Lung (tissue), 12 donors: ENCODE data around the gene ARHGEF19. TPM values are rescaled to one million over a fixed set of nuclear protein-coding genes. Genes with fewer than 3 reads are reported as not detected.
"Not testable (repeated sequence)": the region's sequence is repeated elsewhere in the genome, so short reads cannot be mapped to it uniquely, and the experiment has no call there.

Experiments used
- ATAC-seq: fragments of 200-7000 bp; cut with Tn5 transposase; one replicate; pipeline ENCODE4 v1.9.1; 2020; ENCODE audit warnings: moderate number of reproducible peaks; ENCODE audit not compliant: insufficient read depth, low FRiP score
- DNase-seq, 3 donors: peaks; one replicate each; pipeline ENCODE4 v3.0.0-alpha.2; 2013 to 2017
- H3K27ac ChIP-seq, 2 donors: one replicate each; pipeline ENCODE4 v1.5.1; 2013; ENCODE audit warnings: mild to moderate bottlenecking in 2 of 2, moderate library complexity in 2 of 2, control low read depth in 1 of 2, inconsistent platforms in 1 of 2, low read depth in 1 of 2, low read length in 1 of 2
- H3K27me3 ChIP-seq, 3 donors: one replicate each; pipeline ENCODE4 v1.5.1; 2013; ENCODE audit warnings: low read length in 2 of 3; ENCODE audit not compliant: control insufficient read depth in 3 of 3, insufficient read depth in 3 of 3
- H3K36me3 ChIP-seq, 4 donors: one replicate each; pipeline ENCODE4 v1.5.1; 2013; ENCODE audit warnings: low read length in 4 of 4, mild to moderate bottlenecking in 1 of 4, moderate library complexity in 1 of 4; ENCODE audit not compliant: control insufficient read depth in 4 of 4, insufficient read depth in 4 of 4
- H3K4me1 ChIP-seq, 5 donors: one replicate each; pipeline ENCODE4 v1.5.1; 2013; ENCODE audit warnings: low read length in 5 of 5, mild to moderate bottlenecking in 2 of 5, moderate library complexity in 1 of 5; ENCODE audit not compliant: control insufficient read depth in 5 of 5, insufficient read depth in 5 of 5
- H3K4me3 ChIP-seq: one replicate; pipeline ENCODE4 v1.5.1; 2013; ENCODE audit warnings: mild to moderate bottlenecking, control low read depth, moderate library complexity
- H3K9ac ChIP-seq, 2 donors: one replicate each; pipeline ENCODE4 v1.5.1; 2013; ENCODE audit warnings: low read length in 2 of 2, control low read depth in 1 of 2; ENCODE audit not compliant: insufficient read depth in 1 of 2
- H3K9me3 ChIP-seq, 4 donors: one replicate each; pipeline ENCODE4 v1.5.1; 2013; ENCODE audit warnings: low read length in 3 of 4, mild to moderate bottlenecking in 1 of 4, moderate library complexity in 1 of 4; ENCODE audit not compliant: control insufficient read depth in 4 of 4, insufficient read depth in 3 of 4
- CTCF ChIP-seq: IDR thresholded peaks from 2 replicates; pipeline ENCODE4 v1.5.1; 2012; ENCODE audit warnings: mild to moderate bottlenecking; ENCODE audit errors: control extremely low read depth, extremely low read depth
- WGBS, 2 donors: extraction: QIAGEN DNeasy Blood & Tissue Kit; methylation state at CpG; one replicate each; pipeline ENCODE4 v1.1.7; 2013; 5-methylcytosine and 5-hydroxymethylcytosine counted together
- polyA plus RNA-seq, 2 donors: library from polyadenylated mRNA; stranded (reverse); fragments of 200-250 nt; gene quantifications; one replicate each; pipeline ENCODE4 v1.2.1, GENCODE V29; 2013
- total RNA-seq, 2 donors: library from RNA; depleted of rRNA in 1 of 2; stranded (reverse); fragments of >200 nt in 1 of 2; gene quantifications; one replicate each; pipeline ENCODE4 v1.2.1, GENCODE V29; 2014 to 2021
- donor health status: control.
- donor health status: control.
- donor health status: Bipolar disorder and iron deficiency.
- donor health status: healthy.
- donor health status: DM: yes; HTN: yes; CAD: no.

Gene ARHGEF19
- total and polyA plus RNA-seq, 4 donors: 9.5 to 17.3 (median 14.8) TPM

GRCh38 chr1:16226129-16226489 lies 13.7 kb upstream of the ARHGEF19 start:
- H3K9ac ChIP-seq: no peak overlapping the region
- no peak for TF ChIP-seq CTCF
- peaks cover 0 to 5% (median 0%) of the 10 kb centered on the region in 4 donors for H3K9me3 ChIP-seq
- H3K27me3 ChIP-seq: peaks cover 0 to 31% (median 27%) of the 10 kb centered on the region in 3 donors
- H3K36me3 ChIP-seq: no peaks in the 10 kb centered on the region
- DNase-seq (no peak), ATAC-seq (no peak)
- peaks cover 0 to 12% (median 0%) of the 10 kb centered on the region in 5 donors for H3K4me1 ChIP-seq
- H3K4me3 ChIP-seq: no peak overlapping the region
- H3K27ac ChIP-seq: no peak overlapping the region
- WGBS, 2 donors: 94 to 95% methylated on average over 7 of the region's 7 CpGs

- ATAC-seq (no peak), DNase-seq (no peak)
- no peak overlapping the region for H3K9ac ChIP-seq
Observed at GRCh38 chr1:16224472-16224871, 12.0 kb upstream of the ARHGEF19 start.

GRCh38 chr1:16222716-16223115 lies 10.3 kb upstream of the ARHGEF19 start:
- not testable (repeated sequence) for H3K9ac ChIP-seq, H3K36me3 ChIP-seq, ATAC-seq, DNase-seq, H3K27ac ChIP-seq, H3K9me3 ChIP-seq, H3K4me3 ChIP-seq
- Histone ChIP-seq H3K27me3 (peaks cover 0 to 17% (median 16%) of the 10 kb centered on the region in 3 donors), H3K4me1 (peaks cover 0 to 11% (median under 1%) of the 10 kb centered on the region in 5 donors)
- 92 to 94% methylated on average over 14 of the region's 14 CpGs for WGBS, 2 donors

More at GRCh38 chr1:16224472-16224871, 12.0 kb upstream of the ARHGEF19 start:
- WGBS, 2 donors: 77% methylated on average over 3 of the region's 3 CpGs
- Histone ChIP-seq H3K27ac (no peak overlapping the region), H3K4me3 (no peak overlapping the region), H3K9me3 (peaks cover 0 to 5% (median 0%) of the 10 kb centered on the region in 4 donors), H3K27me3 (peaks cover 0 to 31% (median 27%) of the 10 kb centered on the region in 3 donors), H3K4me1 (peaks cover 0 to 12% (median 0%) of the 10 kb centered on the region in 5 donors), H3K36me3 (no peaks in the 10 kb centered on the region)
- no peak for TF ChIP-seq CTCF

GRCh38 chr1:16221499-16221898 lies 9.0 kb upstream of the ARHGEF19 start:
- no peak overlapping the region for H3K27ac ChIP-seq
- H3K4me3 ChIP-seq: no peak overlapping the region
- H3K4me1 ChIP-seq: peaks cover 0 to 13% (median 2%) of the 10 kb centered on the region in 5 donors
- peaks cover 0 to 8% (median 4%) of the 10 kb centered on the region in 3 donors for H3K27me3 ChIP-seq
- 96 to 99% methylated on average over 1 of the region's 1 CpG for WGBS, 2 donors
- no peak for ATAC-seq
- peaks cover 0 to 2% (median 0%) of the 10 kb centered on the region in 4 donors for H3K9me3 ChIP-seq
- H3K9ac ChIP-seq: no peak overlapping the region
- H3K36me3 ChIP-seq: no peaks in the 10 kb centered on the region
- DNase-seq: no peak
- TF ChIP-seq CTCF: no peak
